ENCODE measurements around the gene SYAP1. TPM values are rescaled to one million over a fixed set of nuclear protein-coding genes. Genes with fewer than 3 reads are reported as not detected.
"Not testable (repeated sequence)": the region's sequence is repeated elsewhere in the genome, so short reads cannot be mapped to it uniquely, and the experiment has no call there.

Gene SYAP1
- total and polyA plus RNA-seq, 9 of the 15 experiments (the other 6 are each of a cell fraction or from before 2014, with no cell fraction given): 5.7 to 35.3 (median 27.6) TPM

GRCh38 chrX:16714504-16714903 is 4.9 kb upstream of the SYAP1 start (continued):
- TF ChIP-seq CBX1 (IDR thresholded peaks at IDR 0.05; ENCODE audit: low read depth): no peak

GRCh38 chrX:16715638-16716037 is 3.8 kb upstream of the SYAP1 start:
- H3K9ac ChIP-seq (ENCODE audit: insufficient read depth in 1 of 2, low read depth in 2 of 2, low read length in 2 of 2); FAIRE-seq; CTCF ChIA-PET (ENCODE audit: low intra/inter-chr PET ratio); H3K9me1 ChIP-seq (ENCODE audit: control insufficient read depth, insufficient read depth, low read length); intact Hi-C loops (cut with micrococcal nuclease); BruUV-seq (replicated peaks); ATAC-seq; H3K4me3 ChIP-seq; H3K36me3 ChIP-seq (ENCODE audit: control insufficient read depth, insufficient read depth, low read length); H3K9me3 ChIP-seq (replicated peaks; ENCODE audit: control insufficient read depth, insufficient read depth, low read depth, low read length); H3K4me2 ChIP-seq (ENCODE audit: insufficient read depth, low read length); H3K27ac ChIP-seq (ENCODE audit: extremely low read depth, low read depth, low read length); H2AFZ ChIP-seq (ENCODE audit: low read depth, low read length); in situ Hi-C loops (cut with MboI); DNase-seq (ENCODE audit: extremely low read depth in 1 of 4, low spot score in 3 of 4); H4K20me1 ChIP-seq (replicated peaks; ENCODE audit: control insufficient read depth, insufficient read depth, low read length); H3K27me3 ChIP-seq (ENCODE audit: control insufficient read depth in 2 of 2, insufficient read depth in 2 of 2, low read length in 2 of 2): not testable (repeated sequence)
- Histone ChIP-seq H3K4me1 (replicated peaks in 1 of 2; ENCODE audit: control insufficient read depth in 2 of 2, insufficient read depth in 2 of 2, low read length in 2 of 2) (peaks cover 0 to 17% of the 10 kb centered on the region in 2 experiments; a peak in 4 of 5 replicates), H3K79me2 (ENCODE audit: control insufficient read depth, insufficient read depth, low read length) (peaks cover 34% of the 10 kb centered on the region)
- POLR2A ChIA-PET: interaction anchor here (0.8 kb wide), 1 partner anchor 56 kb away, joined by 3 read pairs; no protein-coding TSS in a partner anchor
- WGBS (ENCODE audit: insufficient coverage, low coverage, missing lambda C conversion rate): no CpG with 5 or more reads among the region's 6 CpGs

GRCh38 chrX:16716451-16716850 is 3.0 kb upstream of the SYAP1 start:
- peaks cover 35% of the 10 kb centered on the region for H3K79me2 ChIP-seq (ENCODE audit: control insufficient read depth, insufficient read depth, low read length)
- ATAC-seq; H3K27ac ChIP-seq (ENCODE audit: extremely low read depth, low read depth, low read length); in situ Hi-C loops (cut with MboI); H3K9me3 ChIP-seq (replicated peaks; ENCODE audit: control insufficient read depth, insufficient read depth, low read depth, low read length); H3K9me1 ChIP-seq (ENCODE audit: control insufficient read depth, insufficient read depth, low read length); FAIRE-seq; BruUV-seq (replicated peaks); intact Hi-C loops (cut with micrococcal nuclease); H3K4me2 ChIP-seq (ENCODE audit: insufficient read depth, low read length); H3K9ac ChIP-seq (ENCODE audit: insufficient read depth in 1 of 2, low read depth in 2 of 2, low read length in 2 of 2); H4K20me1 ChIP-seq (replicated peaks; ENCODE audit: control insufficient read depth, insufficient read depth, low read length); H3K27me3 ChIP-seq (ENCODE audit: control insufficient read depth in 2 of 2, insufficient read depth in 2 of 2, low read length in 2 of 2); CTCF ChIA-PET (ENCODE audit: low intra/inter-chr PET ratio); H3K36me3 ChIP-seq (ENCODE audit: control insufficient read depth, insufficient read depth, low read length); H3K4me3 ChIP-seq: not testable (repeated sequence)
- peak overlapping the region; percentile 66 for H2AFZ ChIP-seq (ENCODE audit: low read depth, low read length)
- 33% methylated on average over 5 of the region's 6 CpGs for WGBS (ENCODE audit: insufficient coverage, low coverage, missing lambda C conversion rate)
- H3K4me1 ChIP-seq (replicated peaks in 1 of 2; ENCODE audit: control insufficient read depth in 2 of 2, insufficient read depth in 2 of 2, low read length in 2 of 2): peaks cover 0 to 22% of the 10 kb centered on the region in 2 experiments; a peak in 4 of 5 replicates
- peak; percentile 24; the same call in 1 of the 2 replicates for TF ChIP-seq TCF3 (CRISPR knock-in tag; IDR thresholded peaks at IDR 0.05)
- DNase-seq (ENCODE audit: extremely low read depth in 1 of 4, low spot score in 3 of 4): peak in 1 of 4 experiments; percentile 16
- POLR2A ChIA-PET: interaction anchor here (0.8 kb wide), 1 partner anchor 55 kb away, joined by 3 read pairs; no protein-coding TSS in a partner anchor

Measured in K562 (cell line).